Fibroblast of the aortic adventitia (primary cell): ENCODE measurements around the gene TMEM238. TPM values are rescaled to one million over a fixed set of nuclear protein-coding genes. Genes with fewer than 3 reads are reported as not detected.
A peak's percentile ranks its signal among the peaks of the same experiment; 100 is the strongest.

Experiments used
- DNase-seq: peaks from one replicate; pipeline ENCODE4 v3.0.0-alpha.2; 2010; ENCODE audit warnings: low read depth
- H3K4me3 ChIP-seq: 2 replicates; pipeline ENCODE4 v1.5.1; 2011; ENCODE audit warnings: low read depth, mild to moderate bottlenecking, control low read depth, low read length, moderate library complexity
- total RNA-seq: library from RNA; depleted of rRNA; stranded (reverse); fragments of >200 nt; gene quantifications from 2 replicates; pipeline ENCODE4 v1.2.3, GENCODE V29; 2012; ENCODE audit warnings: low replicate concordance
- TF ChIP-seq, protein P1 (sequence below): IDR thresholded peaks from 2 replicates; pipeline ENCODE4 v1.5.1; 2011; ENCODE audit warnings: mild to moderate bottlenecking, low read length, control low read depth, inconsistent platforms; ENCODE audit not compliant: insufficient read depth

TMEM238 gene
- total RNA-seq, 1 donor: not detected

DNA sequence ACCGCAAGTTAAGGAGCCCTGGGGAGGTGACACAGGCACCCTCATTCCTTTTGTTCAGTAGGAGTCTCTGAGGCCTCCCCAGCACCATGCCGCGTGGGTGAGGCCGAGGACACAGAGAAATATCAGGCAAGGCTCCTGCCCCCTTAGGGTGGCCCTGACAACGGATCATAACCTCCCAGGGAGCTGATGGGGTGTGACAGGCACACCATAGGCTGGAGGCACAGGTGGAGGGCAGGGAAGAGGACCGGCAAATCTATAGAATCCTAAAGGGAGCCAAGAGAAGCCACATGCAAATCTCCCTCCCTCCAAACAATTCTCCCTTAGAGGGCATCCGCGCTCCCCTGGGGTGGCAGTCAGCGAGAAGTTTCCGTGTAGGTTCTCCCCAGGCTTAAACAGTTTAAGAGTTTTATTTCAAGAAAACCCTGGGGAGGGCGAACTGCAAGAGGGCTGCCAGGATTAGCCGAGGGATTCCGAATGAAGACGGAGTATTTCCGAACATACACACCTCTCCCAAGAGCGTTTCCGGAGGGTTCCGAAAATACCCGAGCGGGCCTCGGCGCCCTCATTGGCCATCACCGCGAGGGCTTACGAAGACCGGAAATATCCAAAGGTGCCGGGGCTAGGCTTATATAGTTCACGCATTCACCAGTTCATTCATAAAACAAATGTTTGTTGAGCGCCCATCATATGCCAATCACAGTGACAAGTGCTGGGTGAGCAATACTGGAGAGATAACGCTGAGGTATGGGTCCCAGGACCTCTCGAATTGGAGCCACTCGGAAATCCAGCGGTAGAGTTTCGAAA, 1.0 kb upstream of the TMEM238 start:
- H3K4me3 ChIP-seq: peak overlapping the region; percentile 67
- TF ChIP-seq, protein P1, sequence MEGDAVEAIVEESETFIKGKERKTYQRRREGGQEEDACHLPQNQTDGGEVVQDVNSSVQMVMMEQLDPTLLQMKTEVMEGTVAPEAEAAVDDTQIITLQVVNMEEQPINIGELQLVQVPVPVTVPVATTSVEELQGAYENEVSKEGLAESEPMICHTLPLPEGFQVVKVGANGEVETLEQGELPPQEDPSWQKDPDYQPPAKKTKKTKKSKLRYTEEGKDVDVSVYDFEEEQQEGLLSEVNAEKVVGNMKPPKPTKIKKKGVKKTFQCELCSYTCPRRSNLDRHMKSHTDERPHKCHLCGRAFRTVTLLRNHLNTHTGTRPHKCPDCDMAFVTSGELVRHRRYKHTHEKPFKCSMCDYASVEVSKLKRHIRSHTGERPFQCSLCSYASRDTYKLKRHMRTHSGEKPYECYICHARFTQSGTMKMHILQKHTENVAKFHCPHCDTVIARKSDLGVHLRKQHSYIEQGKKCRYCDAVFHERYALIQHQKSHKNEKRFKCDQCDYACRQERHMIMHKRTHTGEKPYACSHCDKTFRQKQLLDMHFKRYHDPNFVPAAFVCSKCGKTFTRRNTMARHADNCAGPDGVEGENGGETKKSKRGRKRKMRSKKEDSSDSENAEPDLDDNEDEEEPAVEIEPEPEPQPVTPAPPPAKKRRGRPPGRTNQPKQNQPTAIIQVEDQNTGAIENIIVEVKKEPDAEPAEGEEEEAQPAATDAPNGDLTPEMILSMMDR: no peak
- peak; percentile 97 for DNase-seq

DNA sequence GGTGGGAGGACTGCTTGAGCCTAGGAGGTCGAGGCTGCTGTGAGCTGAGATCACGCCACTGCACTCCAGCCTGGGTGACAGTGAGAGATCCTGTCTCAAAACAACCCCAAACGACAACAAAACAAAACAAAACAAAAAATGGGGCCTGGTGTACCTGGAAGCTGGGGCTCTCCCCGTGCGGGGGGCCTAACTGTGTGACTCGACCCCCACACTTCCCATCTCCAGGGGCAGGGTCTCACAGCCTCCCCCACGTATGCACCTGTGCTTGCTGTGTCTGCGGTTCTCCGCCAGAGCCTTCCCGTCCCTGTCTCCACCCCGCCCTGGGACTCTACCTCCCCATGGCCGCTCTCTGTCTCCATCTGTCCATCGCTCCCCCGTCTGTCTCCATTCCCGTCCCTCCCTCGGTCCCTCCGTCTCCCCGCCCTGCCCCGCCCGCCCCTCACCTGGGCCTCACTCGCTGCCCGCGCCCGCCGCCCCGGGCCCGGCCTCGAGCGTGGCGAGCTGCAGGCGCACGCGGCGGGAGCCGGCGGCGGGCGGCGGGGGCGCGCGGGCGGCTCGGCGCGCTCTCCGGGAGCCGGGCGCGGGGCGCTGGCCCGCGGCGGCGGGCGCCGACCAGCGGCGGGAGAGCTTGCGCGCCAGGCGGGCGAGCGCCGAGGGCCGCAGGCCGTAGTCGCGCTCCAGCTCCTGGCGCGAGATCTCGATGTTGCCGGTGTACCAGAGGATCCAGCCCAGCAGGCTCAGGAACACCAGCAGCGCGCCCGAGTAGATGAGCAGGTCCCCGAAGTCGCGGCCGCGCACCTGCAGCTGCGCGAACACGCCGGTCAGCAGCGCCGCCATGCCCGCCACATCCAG, 587 bp downstream of the TMEM238 start:
- TF ChIP-seq, protein P1: peak; percentile 11
- peak; percentile 56 for DNase-seq
- peak overlapping the region; percentile 58 for H3K4me3 ChIP-seq

DNA sequence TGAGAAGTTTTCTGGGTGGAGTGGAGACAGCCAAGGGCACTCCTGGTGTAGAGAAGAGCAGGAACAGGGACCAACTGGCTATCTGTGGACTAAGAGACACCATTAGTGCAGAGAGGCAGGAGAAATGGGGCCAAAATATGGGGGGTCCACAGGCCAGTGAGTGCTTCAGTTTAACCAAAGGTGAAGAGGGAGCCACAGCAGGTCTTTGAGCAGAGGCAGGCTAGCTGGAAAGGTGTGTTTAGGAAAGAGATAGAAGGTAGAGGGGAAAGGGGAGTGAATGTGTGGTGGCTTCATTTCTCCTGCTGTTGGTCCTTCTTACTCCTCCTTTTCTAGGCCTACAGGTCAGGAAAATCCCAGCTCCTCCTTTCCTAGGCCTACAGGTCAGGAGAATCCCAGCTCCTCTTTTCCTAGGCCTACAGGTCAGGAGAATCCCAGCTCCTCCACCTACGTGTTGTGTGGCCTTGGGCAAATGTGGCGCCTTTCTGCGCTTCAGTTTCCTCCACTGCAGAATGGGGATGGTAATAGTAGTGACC, 1.5 kb downstream of the TMEM238 start:
- TF ChIP-seq, protein P1: no peak
- DNase-seq: no peak

DNA sequence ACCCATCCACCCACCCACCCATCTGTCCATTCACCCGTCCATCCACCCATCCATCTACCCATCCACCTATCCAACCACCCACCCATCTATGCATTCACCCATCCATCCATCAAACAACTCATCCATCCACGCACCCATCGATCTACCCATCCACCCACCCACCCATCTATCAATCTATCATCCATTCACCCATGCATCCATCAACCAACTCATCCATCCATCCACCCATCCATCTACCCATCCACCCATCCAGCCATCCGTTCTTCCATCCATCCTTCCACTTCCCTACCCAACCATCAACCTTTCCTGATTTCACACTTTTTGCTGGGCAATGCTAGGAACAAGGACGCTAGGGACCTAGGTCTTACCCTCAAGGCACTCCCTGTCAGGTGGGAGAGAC, 2.1 kb downstream of the TMEM238 start:
- TF ChIP-seq, protein P1: no peak
- no peak overlapping the region for H3K4me3 ChIP-seq

More for the DNA sequence above, 1.5 kb downstream of the TMEM238 start:
- H3K4me3 ChIP-seq: no peak overlapping the region

DNA sequence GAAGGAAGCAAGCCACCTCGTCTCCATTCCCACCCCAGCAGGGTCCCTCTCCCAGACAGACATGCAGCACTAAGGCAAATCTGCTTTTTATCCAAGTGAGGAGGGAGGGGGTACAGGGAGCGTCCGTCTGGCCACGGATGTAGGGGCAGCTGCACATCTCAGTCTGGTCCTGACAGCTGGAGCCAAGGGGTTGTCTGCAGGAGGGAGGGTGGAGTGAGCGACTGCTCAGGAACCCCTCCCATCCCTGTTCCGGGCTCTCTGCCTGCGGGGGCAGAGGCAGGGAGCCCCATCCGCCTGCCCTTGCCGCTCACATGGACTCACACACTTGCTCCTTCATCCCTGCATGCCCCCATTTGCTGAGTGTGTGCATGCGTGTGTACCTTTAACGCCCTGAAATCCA, 4.9 kb downstream of the TMEM238 start:
- TF ChIP-seq, protein P1: no peak
- DNase-seq: no peak
- H3K4me3 ChIP-seq: no peak overlapping the region

More for the DNA sequence above, 2.1 kb downstream of the TMEM238 start:
- no peak for DNase-seq

DNA sequence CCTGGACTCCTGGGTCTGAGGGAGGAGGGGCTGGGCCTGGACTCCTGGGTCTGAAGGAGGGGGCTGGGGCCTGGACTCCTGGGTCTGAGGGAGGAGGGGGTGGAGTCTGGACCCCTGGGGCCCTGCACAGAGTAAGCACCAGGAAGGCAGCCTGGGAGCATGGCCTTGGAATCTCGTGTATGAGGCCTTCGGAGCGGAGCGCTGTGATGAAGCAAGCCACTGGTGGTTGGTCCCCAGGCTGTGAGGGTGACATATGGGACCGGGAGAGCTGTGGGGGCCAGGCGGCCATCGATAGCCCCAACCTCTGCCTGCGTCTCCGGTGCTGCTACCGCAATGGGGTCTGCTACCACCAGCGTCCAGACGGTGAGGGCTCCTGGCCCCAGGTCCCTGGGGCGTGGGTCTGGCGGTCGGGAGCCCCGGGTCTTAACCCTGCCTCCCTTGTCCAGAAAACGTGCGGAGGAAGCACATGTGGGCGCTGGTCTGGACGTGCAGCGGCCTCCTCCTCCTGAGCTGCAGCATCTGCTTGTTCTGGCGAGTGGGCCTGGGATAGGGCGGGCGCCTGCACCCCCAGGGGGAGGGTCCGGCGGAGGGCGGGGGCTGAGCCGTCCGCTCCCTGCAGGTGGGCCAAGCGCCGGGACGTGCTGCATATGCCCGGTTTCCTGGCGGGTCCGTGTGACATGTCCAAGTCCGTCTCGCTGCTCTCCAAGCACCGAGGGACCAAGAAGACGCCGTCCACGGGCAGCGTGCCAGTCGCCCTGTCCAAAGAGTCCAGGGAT, 6.5 kb downstream of the TMEM238 start:
- TF ChIP-seq, protein P1: no peak
- no peak overlapping the region for H3K4me3 ChIP-seq
- DNase-seq: no peak
